ENCODE data around the gene TRIM44.
"Not testable (repeated sequence)": the region's sequence is repeated elsewhere in the genome, so short reads cannot be mapped to it uniquely, and the experiment has no call there.

TRIM44 gene

DNA sequence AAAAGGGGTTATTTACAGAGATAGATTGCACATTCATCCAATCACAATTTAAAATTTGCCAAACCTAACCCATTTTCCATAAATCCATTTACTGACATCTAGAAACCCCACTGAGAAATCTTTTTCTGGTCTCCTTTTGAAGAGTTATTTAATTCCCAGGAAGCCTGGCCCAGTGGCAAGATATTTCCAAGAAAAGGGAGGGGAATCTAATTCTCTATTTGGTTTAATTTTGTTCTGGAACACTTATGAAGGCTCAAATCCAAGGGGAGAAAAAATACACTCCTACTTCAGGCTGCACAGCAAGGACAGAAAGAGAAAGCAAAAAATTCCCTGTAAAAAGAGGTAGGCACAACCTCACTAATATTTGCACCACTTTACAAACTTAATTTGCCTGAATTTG lies 193.1 kb downstream of the TRIM44 start:
- no peak for DNase-seq (ENCODE audit: low spot score)

DNA sequence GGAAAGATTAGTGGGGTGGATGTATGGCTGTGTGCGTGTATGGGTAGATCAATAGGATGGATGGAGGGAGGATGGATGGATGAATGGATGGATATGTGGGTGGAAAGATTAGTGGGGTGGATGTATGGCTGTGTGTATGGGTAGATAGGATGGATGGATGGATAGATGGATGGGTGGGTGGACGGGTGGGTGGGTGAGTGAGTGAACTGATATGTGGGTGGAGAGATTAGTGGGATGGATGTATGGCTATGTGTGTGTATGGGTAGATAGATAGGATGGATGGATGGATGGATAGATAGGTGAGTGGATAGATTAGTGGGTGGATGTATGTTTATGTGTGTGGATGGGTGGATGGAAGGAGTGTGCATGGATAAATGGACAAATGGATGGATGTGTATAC lies 193.7 kb downstream of the TRIM44 start:
- DNase-seq (ENCODE audit: low spot score) = no peak

DNA sequence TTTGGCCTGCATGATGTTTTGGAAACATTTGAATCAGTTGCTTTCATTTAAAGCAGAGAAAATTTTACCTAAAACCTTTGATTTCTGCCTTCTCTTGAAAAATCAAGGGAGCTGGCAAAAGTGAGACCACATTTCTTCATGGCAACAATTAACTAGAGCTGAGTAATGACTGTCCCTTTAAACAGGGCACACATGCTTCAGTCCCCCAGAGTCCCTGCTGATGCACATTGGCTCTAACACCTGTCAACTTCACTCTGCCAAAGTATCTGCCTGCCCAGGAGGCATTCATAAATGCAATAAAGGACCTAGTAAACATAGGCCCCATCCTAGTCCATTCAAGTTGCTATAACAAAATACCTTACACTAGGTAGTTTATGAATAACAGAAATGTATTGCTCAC lies 194.2 kb downstream of the TRIM44 start:
- DNase-seq (ENCODE audit: low spot score) = no peak

DNA sequence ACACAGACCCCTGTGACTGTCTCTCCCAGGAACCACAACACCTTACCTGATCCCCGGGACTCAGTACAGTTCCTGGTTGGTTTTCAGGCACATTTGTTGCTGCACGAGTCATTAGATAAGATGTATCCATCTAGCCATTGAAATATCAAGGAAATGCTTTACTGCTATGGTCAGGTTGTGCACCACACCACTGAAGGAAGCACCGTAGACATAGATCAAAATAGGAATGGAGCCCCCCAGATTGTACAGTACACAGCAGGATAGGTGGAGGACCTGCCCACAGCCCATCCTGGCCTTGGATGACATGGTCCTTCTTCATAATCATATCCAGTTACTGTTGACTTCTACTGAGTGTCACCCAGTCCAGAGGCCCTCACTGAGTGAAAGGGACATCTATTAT lies 195.3 kb downstream of the TRIM44 start:
- no peak for DNase-seq (ENCODE audit: low spot score)

DNA sequence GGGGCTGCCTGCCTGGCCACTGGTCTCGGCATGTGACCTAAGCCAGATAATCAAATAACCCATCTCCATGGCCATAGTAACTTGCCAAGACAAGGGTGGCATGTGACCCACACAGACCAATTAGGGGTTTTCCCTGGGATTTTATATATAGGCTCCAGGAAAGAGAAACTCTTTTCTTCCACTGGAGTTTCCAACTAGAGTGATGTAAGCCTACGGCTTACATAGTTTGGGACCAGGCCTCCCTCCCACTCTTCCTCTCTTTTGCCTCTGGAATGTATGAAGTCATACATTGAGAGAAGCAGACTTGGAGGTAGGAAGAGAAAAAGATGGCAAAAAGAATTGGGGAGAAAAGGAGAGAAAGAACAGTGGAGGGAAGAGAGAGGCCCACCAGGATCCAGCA lies 196.7 kb downstream of the TRIM44 start:
- no peak for DNase-seq (ENCODE audit: low spot score)

DNA sequence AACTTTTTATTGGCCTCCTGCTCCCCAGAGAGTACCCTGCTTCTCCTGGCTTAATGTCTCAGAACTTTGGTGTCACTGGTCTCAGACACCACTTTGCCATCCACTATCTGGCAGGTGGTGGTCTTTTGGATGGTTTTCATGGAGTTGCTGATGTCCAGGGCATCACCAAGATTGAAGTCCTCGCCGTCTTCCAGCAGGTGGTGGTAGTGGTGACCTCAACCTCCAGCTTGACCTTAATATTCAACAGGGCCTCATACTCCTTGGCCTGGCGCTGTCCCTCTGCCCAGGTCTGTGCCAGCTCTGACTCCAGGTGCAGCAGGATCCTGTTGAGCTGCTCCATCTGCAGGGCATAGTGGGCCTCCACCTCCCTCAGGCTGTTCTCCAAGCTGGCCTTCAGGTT lies 197.6 kb downstream of the TRIM44 start:
- DNase-seq (ENCODE audit: low spot score) = not testable (repeated sequence)

DNA sequence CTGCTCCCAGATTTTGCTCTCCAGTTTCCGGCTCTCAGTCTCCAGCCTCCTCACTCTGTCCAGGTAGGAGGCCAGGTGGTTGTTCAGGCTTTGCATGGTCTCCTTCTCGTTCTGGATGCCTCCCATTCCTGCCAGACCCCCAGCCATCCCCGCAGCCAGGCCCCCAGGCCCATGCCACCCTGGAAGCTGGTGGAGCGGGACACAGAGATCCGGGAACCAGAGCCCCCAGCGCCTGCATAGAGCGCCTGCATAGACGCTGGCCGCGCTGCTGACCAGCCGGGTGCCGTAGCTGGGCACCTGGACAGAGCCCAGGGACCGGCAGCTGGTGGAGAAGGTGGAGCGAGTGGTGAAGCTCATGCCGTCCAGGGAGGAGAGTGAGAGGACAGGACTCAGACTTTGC lies 198.6 kb downstream of the TRIM44 start:
- DNase-seq (ENCODE audit: low spot score) = no peak

DNA sequence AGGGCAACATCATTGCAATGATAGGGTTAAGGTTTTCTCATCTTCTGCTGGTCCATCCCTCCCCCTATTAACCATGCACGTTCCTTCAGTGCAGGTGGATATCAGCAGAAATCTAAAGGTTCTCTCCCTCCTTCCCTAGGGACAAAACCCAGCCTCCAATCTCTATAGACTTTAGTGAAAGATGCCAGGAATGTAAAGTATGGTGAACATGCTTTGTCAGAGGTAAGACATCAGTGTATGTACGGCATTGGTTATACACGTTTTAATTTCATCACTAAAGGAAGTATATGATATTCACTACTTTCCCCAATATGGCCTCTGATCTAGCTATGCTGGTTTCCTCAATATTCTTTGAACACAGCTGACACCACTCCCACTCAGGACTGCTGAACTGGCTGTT lies 200.1 kb downstream of the TRIM44 start:
- DNase-seq (ENCODE audit: low spot score) = no peak

DNA sequence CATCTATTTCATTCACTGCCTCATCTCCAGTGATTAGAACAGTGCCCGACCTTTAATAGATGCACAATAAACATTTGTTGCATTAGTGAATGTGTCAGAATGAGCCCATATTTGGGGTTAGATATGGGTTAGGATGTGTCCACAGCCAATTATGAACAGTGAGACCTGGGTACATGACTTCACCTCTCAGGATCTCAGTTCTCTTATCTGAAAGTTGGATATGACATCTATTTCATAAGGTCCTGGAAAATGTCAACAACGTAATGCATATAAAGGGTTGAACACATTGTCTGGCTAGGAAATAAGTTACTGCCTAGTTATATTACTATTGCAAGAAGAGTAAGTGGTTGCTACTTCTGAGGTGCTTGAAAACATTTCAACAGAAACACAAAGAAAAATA lies 201.6 kb downstream of the TRIM44 start:
- DNase-seq (ENCODE audit: low spot score) = no peak

DNA sequence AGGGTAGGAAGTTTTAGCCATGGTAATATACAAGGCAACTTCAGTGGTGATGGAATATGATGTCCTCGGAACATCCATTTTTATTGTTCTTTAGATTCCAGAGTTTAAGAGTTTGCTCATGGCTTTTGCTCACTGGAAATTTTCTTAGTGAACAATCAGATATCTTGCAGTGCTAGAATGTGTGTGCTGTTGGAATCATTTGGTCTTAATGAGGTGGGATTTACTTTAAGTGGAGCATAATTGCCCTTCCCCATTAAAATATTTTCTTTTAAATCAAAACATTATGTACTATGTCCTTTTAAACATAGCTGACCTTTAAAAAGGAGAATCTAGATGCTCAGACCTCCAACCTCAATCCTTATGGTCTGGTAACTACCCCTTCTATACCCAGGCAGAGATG lies 204.0 kb downstream of the TRIM44 start:
- no peak for DNase-seq (ENCODE audit: low spot score)
